Astrocyte (in vitro differentiated cells and primary cell): Measurements from ENCODE around the gene VSTM2L.
A peak's percentile ranks its signal among the peaks of the same experiment; 100 is the strongest.

ENCODE experiments used
- CTCF ChIP-seq: IDR thresholded peaks from 2 replicates; pipeline ENCODE4 v1.5.1; 2011; ENCODE audit warnings: low read depth, mild to moderate bottlenecking, inconsistent platforms, low read length, moderate library complexity; ENCODE audit not compliant: insufficient read depth
- EZH2 ChIP-seq: IDR thresholded peaks from 2 replicates; pipeline ENCODE4 v1.6.1; 2012; ENCODE audit warnings: mild to moderate bottlenecking, low read length, inconsistent platforms; ENCODE audit not compliant: insufficient read depth

- peak; percentile 26 for TF ChIP-seq CTCF
- peak; percentile 10 for TF ChIP-seq EZH2
These were observed 1.0 kb upstream of the VSTM2L start for GRCh38 chr20:37901654-37902503.
